Kasumi-1 (cell line): Measurements from ENCODE around the gene GIGYF1.
"Not testable (repeated sequence)": the region's sequence is repeated elsewhere in the genome, so short reads cannot be mapped to it uniquely, and the experiment has no call there.

Experiments used
- DNase-seq, 2 experiments: peaks; one replicate each; lab custom pipeline; 2025; lab: John Stamatoyannopoulos, UW

Gene GIGYF1, protein sequence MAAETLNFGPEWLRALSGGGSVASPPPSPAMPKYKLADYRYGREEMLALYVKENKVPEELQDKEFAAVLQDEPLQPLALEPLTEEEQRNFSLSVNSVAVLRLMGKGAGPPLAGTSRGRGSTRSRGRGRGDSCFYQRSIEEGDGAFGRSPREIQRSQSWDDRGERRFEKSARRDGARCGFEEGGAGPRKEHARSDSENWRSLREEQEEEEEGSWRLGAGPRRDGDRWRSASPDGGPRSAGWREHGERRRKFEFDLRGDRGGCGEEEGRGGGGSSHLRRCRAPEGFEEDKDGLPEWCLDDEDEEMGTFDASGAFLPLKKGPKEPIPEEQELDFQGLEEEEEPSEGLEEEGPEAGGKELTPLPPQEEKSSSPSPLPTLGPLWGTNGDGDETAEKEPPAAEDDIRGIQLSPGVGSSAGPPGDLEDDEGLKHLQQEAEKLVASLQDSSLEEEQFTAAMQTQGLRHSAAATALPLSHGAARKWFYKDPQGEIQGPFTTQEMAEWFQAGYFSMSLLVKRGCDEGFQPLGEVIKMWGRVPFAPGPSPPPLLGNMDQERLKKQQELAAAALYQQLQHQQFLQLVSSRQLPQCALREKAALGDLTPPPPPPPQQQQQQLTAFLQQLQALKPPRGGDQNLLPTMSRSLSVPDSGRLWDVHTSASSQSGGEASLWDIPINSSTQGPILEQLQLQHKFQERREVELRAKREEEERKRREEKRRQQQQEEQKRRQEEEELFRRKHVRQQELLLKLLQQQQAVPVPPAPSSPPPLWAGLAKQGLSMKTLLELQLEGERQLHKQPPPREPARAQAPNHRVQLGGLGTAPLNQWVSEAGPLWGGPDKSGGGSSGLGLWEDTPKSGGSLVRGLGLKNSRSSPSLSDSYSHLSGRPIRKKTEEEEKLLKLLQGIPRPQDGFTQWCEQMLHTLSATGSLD (N-terminal part only)

DNA sequence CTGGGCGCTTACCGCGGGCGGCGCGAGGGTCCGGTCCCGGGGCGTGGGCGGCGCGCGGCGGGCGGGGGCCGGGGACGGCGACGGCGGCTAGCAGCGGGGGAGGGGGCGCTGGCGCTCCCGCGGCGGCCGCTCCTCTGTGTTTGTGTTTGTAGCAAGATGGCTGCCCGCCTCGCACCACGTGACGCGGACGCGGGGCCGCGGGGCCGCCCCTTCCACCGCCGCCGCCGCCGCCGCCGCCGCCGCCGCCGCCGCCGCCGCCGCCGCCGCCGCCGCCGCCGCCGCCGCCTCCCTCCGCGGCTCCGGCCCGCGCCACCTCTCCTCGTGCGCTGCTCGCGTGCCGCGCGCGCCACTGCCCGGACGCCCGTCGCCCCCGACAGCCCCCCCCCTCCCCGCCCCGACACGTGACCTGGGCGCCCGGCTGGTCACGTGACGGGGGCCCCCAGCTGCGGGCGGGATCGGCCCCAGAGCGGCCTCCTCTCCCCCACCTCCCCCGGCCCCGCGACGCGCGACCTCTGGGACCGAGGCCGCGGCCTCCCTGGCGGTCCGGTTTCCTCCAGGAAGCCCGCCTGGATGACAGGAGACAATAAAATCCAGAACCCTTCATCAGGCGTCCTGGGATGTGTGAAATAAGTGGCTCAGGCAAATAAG is at the start of gene GIGYF1:
Gene GIGYF1, minus strand, starts transcription at position 153 of the 648 bp plus-strand sequence. CDS start 6,012 bp downstream, outside the sequence.
- peak; percentile 34 to 36 for DNase-seq

DNA sequence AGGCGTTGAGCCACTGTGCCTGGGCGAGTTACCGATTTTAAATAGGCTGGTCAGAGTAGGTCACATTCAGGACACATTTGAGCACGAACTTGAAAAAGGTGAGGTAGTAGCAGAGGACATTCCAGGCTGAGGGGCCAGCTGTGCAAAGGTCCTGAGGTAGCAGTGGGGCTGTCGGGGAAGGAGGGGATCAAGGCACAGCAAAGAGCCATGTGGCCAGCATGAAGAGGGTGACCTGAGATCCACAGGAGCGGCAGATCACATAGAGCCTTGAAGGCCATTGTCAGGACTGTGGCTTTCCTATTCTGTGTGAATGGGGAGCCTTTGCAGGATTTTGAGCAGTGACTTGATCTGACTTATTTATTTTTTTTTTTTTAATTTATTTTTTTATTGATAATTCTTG is 45.9 kb upstream of the GIGYF1 start:
- DNase-seq: no peak

DNA sequence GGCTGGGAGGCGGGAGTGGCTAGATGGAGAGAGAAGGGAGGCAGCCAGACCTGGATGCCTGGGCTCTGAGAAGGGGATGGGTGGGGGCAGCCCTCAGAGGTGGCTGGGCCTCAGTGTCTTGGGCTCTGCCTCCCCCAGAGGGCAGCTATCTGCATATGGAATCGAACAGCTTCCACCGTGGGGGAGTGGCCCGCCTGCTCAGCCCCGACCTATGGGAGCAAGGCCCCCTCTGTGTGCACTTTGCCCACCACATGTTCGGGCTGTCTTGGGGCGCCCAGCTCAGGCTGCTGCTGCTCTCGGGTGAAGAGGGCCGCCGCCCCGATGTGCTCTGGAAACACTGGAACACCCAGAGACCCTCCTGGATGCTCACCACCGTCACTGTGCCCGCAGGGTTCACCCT is 42.6 kb upstream of the GIGYF1 start:
- DNase-seq: no peak

DNA sequence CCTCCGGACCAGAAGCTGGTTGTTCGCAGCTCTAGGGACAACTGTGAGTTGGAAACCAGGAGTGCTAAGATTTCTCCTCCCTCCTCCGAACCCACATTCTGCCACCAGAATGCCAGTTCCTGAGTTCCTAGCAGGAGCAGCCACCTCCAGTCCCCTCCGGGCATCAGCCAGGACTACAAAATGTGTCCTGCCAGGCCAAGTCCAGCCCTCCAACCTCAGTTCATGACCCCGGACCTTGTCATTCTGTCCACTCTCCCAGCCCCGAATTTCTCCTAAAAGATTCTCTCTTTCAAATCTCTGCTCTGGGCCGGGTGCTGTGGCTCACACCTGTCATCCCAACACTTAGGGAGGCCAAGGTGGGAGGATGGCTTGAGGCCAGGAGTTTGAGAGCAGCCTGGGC is 41.7 kb upstream of the GIGYF1 start:
- DNase-seq: no peak

DNA sequence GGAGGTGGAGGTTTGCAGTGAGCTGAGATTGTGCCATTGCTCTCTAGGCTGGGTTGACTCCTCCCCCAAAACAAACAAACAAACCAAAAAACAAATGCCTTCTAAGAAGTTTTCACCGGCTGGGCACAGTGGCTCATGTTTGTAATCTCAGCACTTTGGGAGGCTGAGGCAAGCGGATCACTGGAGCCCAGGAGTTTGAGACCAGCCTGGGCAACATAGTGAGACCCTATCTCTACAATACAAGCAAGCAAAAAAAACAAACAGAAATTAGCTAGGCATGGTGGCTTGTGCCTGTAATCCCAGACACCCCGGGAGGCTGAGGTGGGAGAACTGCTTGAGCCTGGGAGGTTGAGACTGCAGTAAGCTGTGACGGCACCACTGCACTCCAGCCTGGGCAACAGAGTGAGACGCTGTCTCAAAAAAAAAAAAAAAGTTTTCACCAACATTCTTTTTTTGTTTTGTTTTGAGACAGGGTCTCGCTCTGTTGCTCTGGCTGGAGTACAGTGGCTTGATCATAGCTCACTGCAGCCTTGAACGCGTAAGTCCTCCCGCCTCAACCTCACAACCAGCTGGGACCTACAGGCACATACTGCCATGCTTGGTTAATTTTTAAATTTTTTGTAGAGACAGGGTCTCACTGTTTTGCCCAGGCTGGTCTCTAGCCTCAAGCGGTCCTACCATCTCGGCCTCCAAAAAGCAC is 38.0 kb upstream of the GIGYF1 start:
- no peak for DNase-seq

DNA sequence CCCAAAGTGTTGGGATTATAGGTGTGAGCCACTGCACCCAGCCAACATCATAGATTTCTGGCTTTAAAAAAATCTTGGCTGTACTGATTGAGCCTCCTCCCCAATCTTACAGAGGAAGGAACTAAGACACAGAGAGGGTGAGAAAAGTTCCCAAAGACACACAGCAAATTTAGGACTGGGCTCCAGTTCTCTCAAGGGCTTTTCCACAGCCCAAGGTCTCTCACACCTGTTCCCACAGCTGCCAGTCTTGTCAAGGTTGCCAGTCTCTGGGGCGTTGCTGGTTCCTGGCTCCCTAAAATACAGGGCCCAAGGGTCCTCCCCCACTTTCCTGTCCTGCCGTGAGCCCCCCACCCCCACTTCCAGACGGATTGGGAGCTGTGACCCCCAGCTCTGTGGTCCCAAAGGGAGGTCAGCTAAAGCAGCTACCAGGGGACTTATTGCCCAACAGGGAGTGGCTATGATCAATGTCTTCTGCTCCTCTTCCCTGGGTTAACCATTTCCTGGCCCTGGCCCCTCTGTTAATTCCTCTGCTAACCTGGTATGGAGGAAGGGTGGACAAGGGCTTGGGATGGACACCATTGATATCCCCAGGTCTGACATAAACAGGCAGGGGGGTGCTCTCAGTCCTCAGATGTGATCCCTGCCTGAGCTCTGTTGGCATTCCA is 36.2 kb upstream of the GIGYF1 start:
- no peak for DNase-seq

DNA sequence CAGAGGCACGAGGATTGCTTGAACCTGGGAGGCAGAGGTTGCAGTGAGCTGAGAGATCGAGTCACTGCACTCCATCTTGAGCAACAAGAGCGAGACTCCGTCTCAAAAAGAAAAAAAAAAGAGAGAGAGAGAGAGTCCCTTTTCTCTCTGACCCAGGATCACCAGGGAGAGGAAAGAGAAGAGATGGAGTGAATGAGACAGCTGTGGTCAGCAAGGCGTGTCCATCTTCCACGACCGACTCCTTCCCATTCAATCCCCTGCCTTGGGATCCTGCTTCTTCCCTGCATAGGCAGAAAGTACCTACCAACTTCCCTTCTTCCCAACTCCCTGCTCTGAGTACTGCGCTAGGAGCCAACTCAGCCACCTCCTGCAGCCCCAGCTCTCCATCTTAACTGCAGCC is 34.1 kb upstream of the GIGYF1 start:
- DNase-seq: no peak

DNA sequence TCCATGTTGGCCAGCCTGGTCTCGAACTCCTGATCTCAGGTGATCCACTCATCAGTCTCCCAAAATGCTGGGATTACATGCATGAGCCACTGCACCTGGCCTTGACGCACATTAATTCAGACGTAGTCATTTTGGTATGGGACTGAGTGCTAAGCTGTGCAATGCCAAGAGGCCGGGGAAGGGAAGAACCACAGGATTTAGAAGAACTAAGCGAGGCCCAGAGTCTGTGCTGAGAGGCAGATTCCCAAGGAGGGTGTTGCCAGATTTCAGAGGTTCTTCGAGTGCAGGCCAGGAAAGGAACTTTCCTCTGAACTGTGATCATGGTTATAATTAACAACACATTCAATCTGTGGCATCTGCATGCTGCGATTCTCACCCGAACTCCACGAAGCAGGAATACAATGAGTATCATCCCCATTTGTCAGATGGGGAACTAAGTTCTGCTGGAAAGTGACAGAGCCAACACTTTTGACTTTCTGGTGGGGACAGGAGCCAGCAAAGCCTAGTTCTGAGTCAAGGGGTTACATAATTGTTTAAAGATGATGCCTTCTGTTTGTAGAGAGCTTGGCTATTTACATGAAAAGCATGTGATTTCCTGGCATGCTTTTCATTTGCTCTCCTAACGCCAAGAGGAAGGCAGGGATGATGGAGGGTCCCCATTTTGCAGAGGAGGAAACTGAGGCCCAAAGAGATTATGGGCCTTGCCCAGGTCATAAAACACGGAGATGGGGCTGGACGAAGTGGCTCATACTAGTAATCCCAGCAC is 33.1 kb upstream of the GIGYF1 start:
- DNase-seq: no peak

DNA sequence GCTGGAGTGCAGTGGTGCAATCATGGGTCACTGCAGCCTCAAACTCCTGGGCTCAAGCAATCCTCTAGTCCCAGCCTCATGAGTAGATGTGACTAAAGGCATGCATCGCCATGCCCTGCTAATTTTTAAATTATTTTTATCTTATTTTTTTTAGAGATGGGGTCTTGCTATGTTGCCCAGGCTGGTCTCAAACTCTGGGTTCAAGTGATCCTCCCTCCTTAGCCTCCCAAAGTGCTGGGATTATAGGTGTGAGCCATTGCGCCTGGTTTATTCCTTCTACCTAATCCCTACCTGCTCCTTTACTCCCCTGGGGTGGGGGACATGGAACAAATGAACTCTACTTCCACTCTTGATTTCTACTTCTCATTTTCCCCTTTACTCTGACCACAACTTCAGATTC is 30.3 kb upstream of the GIGYF1 start:
- DNase-seq: not testable (repeated sequence)

DNA sequence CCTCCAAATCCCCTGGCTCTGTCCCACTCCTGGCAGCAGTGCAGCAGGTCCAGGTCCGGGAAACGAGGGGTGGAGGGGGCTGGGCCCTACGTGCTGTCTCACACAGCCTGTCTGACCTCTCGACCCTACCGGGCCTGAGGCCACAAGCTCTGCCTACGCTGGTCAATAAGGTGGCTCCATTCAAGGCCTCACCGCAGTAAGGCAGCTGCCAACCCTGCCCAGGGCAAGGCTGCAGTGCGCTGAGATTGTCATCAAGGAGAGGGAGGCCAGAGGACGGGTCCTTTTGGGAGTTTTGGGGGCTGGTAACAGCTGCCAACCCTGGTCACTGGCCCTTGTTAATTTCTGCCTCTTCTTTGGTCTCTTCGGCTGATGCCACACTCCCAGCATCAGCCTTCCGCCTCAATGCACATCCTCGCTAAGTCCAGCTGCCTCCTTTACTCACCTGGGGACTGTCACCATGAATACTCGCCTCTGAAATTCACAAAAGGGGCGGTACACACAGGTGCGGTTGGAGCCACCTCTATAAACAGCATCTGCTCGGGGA is 29.8 kb upstream of the GIGYF1 start:
- DNase-seq: no peak

DNA sequence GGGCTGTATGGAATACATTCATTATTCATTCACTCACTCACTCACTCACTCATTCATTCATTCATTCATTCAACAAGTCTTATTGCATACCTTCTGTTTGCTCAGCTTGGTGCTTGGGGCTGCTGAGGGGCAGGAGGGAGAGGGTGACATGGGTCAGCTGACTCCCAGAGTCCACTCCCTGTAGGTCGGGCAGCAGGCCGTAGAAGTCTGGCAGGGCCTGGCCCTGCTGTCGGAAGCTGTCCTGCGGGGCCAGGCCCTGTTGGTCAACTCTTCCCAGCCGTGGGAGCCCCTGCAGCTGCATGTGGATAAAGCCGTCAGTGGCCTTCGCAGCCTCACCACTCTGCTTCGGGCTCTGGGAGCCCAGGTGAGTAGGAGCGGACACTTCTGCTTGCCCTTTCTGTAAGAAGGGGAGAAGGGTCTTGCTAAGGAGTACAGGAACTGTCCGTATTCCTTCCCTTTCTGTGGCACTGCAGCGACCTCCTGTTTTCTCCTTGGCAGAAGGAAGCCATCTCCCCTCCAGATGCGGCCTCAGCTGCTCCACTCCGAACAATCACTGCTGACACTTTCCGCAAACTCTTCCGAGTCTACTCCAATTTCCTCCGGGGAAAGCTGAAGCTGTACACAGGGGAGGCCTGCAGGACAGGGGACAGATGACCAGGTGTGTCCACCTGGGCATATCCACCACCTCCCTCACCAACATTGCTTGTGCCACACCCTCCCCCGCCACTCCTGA is 28.6 kb upstream of the GIGYF1 start:
- DNase-seq: no peak

DNA sequence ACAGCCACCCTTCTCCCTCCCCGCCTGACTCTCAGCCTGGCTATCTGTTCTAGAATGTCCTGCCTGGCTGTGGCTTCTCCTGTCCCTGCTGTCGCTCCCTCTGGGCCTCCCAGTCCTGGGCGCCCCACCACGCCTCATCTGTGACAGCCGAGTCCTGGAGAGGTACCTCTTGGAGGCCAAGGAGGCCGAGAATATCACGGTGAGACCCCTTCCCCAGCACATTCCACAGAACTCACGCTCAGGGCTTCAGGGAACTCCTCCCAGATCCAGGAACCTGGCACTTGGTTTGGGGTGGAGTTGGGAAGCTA is 27.4 kb upstream of the GIGYF1 start:
- no peak for DNase-seq

DNA sequence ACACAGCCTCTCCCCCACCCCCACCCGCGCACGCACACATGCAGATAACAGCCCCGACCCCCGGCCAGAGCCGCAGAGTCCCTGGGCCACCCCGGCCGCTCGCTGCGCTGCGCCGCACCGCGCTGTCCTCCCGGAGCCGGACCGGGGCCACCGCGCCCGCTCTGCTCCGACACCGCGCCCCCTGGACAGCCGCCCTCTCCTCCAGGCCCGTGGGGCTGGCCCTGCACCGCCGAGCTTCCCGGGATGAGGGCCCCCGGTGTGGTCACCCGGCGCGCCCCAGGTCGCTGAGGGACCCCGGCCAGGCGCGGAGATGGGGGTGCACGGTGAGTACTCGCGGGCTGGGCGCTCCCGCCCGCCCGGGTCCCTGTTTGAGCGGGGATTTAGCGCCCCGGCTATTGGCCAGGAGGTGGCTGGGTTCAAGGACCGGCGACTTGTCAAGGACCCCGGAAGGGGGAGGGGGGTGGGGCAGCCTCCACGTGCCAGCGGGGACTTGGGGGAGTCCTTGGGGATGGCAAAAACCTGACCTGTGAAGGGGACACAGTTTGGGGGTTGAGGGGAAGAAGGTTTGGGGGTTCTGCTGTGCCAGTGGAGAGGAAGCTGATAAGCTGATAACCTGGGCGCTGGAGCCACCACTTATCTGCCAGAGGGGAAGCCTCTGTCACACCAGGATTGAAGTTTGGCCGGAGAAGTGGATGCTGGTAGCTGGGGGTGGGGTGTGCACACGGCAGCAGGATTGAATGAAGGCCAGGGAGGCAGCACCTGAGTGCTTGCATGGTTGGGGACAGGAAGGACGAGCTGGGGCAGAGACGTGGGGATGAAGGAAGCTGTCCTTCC is 26.8 kb upstream of the GIGYF1 start:
- no peak for DNase-seq

DNA sequence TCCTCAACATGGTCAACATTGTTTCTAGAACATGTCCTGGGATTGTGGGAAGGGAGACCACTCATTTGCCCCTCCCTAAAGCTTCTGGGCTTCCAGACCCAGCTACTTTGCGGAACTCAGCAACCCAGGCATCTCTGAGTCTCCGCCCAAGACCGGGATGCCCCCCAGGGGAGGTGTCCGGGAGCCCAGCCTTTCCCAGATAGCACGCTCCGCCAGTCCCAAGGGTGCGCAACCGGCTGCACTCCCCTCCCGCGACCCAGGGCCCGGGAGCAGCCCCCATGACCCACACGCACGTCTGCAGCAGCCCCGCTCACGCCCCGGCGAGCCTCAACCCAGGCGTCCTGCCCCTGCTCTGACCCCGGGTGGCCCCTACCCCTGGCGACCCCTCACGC is 26.2 kb upstream of the GIGYF1 start, which contains the start of gene EPO:
Gene EPO, plus strand, starts transcription at position 190 of the 392 bp plus-strand sequence. CDS start 513 bp downstream, outside the sequence.
- DNase-seq: no peak

DNA sequence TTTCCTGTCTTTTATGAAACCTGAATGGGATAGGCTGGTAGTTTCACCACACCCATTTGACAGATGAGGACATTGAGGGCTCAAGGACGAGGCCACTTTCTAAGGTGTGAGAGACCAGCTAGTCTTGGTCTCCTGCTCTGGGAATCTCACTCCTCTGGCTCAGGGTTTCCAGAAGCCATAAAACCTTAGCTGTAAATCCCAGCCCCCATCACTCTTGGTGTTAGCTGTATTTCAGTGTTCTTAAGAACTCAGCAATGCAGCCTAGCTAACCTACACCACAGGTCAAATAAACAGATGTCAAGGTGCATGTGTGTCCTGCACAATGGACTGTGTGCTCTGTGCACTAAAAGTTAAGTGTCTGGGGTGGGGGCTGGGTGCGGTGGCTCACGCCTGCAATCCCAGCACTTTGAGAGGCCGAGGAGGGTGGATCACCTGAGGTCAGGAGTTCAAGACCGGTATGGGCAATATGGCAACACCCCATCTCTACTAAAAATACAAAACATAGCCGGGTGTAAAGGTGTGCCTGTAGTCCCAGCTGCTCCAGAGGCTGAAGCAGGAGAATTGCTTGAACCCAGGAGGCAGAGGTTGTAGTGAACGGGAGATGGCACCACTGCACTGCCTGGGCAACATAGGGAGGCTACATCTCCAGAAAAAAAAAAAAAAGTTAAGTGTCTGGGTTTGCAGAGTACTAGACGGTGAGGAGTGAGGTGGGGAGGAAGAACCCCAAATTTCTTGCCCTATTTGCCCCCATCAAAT is 25.7 kb upstream of the GIGYF1 start:
- no peak for DNase-seq

DNA sequence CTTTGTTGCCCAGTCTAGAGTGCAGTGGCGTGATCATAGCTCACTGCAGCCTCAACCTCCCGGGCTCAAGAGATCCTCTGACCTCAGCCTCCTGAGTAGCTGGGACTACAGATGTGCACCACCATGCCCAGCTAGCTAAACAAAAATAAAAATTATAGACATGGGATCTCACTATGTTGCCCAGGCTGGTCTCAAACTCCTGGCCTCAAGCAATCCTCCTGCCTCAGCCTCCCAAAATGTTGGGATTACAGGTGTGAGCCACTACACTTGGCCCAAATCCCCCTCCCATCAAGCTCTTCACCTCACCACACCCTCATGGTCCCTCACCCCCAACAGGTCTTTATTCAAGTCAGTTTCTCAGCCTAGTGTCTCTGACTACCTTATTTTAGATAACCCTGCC is 23.0 kb upstream of the GIGYF1 start:
- not testable (repeated sequence) for DNase-seq

DNA sequence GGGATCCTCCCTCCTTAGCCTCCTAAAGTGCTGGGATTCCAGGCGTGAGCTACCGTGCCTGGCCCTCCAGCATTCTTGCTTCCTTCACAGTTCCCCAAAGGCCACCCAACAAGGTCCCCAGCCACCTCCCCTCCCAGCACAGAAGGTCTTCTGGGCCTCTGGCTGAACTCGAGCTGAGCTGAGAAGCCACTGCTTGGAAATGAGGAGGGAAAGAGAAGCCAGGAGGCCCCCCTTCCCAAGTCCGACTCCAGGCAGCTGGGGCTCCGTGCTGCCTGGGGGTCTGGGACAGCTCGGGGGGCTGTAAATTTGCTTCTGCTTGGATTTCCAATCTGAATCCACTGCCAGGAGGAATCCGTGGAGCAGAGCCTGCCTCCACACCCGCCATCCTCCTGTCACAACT is 20.7 kb upstream of the GIGYF1 start:
- no peak for DNase-seq

DNA sequence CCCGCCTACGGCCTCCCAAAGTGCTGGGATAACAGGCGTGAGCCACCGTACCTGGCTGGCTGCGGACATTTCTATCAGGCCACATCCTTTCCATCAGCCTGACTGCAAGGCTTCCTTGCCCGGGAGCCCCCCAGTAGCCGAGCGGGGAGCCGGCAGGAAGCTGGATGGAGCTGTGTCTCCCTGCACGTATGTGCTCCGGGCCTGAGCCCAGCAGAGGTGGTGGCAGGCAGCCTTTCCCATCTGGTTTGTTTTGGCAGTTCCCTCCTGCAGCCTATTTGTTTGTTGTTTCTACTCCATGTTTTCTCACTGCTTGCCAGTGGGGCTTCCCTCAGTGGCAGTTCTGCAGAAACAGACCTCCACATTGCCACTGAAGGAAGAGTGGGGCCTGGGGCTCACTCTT is 17.3 kb upstream of the GIGYF1 start:
- no peak for DNase-seq
